ENCODE measurements around the gene BCAR1.
"Not testable (repeated sequence)": the region's sequence is repeated elsewhere in the genome, so short reads cannot be mapped to it uniquely, and the experiment has no call there.

BCAR1 gene

DNA sequence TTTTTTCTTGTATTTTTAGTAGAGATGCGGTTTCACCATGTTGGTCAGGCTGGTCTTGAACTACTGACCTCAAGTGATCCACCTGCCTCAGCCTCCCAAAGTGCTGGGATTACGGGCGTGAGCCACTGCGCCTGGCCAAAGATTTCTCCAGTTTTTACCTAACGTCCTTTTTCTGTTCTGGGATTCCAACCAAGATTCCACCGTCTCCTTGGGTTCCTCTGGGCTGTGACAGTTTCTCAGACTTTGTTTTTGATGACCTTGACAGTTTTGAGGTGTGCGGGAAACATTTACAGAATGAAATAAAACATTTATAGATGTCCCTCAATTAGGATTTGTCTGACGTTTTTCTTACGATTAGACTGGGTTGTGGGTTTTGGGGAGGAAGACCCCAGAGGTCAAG is 17.9 kb upstream of the BCAR1 start:
- DNase-seq, result not testable (repeated sequence)

- DNase-seq, result no peak
Measured at GRCh38 chr16:75267631-75268264, 16.3 kb upstream of the BCAR1 start.

- DNase-seq, result no peak
Measured at GRCh38 chr16:75266738-75267630, 15.6 kb upstream of the BCAR1 start.

GRCh38 chr16:75265911-75266701 is 14.7 kb upstream of the BCAR1 start:
- DNase-seq, result peak; percentile 15

- no peak for DNase-seq
Measured at GRCh38 chr16:75264999-75265910, 13.8 kb upstream of the BCAR1 start.

GRCh38 chr16:75264457-75264998 is 13.1 kb upstream of the BCAR1 start:
- no peak for DNase-seq

DNA sequence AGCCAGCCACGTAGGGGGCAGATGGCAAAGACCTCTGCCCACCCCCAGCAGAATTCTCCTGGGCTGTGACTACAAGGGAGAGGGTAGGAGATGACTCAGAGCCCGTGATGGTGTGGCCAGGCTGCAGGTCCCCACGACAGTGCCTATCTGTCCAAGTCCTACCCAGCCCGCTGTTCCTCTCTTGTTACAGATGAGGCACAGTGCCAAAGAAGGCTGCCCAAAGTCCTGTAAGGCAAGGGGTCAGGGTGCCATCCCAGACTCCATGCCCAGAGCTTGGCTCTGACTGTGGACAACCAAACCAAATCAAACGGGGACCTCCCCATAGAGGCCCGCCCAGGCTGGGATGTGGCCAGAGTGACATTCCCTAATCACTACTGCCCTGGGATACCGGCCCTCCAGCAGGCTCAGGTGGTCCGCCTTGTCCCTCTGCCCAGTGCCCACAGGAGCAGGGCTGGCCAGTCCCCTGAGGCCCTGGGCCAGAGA is 12.6 kb upstream of the BCAR1 start:
- DNase-seq, result no peak

GRCh38 chr16:75263291-75263962 is 12.0 kb upstream of the BCAR1 start:
- no peak for DNase-seq

GRCh38 chr16:75262800-75263127 is 11.3 kb upstream of the BCAR1 start:
- DNase-seq, result no peak

GRCh38 chr16:75262104-75262799 is 10.8 kb upstream of the BCAR1 start:
- DNase-seq, result no peak

GRCh38 chr16:75261590-75262078 is 10.2 kb upstream of the BCAR1 start:
- no peak for DNase-seq

GRCh38 chr16:75260851-75261589 is 9.6 kb upstream of the BCAR1 start:
- no peak for DNase-seq

DNA sequence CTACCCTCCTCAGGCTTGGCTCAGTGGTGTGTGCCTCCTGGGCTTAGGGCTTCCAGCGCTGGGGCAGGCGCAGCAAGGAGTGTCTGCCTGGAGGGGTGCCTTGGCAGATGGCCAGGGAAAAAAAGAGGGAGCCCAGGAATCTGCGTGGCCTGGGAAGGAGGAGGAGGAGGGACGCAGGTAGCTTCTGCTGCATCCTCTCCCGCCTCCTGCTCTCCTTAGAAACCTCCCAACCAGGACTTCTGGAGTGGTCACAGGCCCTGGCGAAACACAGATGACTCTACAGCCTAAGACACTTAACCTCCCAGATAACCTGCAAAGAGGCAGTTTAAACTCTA is 7.3 kb upstream of the BCAR1 start:
- no peak for DNase-seq

DNA sequence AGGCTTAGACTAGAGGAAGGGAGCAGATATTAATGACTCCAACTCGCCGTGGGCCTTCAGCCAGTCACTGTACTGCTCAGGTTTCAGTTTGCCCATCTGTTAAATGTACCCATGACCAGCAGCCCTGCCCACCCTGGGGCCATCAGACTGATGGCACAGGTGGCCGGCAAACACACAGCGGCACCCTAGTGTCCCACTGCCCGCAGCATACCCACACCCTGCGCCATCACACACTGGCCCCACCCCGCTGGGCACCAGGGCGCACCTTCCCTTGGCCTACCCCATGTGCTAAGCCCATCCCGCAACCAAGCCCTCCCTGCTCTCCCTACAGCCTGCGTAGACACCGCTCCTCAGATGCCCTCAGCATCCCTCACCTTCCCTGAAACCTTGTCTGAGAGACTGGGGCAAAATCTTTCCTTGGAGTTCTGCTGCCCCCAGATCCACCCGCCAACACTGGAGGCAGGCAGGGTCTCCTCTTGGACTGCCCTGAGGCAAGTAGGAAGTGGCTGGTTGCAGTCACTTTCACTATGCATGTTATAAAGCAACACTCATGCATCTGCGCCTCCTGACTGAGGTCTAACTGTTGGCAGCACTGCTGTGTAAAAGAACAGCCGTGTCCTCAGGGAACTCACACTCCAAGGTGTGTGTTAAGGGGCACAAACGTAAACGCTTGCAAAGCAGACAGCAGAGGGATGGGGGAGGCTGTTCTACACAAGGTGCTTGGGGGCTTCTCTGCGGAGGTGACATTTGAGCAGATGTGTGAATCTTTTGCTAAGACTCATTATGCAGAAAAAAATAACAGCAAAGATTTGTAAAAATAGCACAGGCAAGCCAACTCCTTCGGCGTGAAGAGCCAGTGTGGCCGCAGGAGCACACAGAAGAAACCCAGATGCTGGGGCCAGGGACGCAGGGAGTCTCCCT is 6.7 kb upstream of the BCAR1 start:
- no peak for DNase-seq

DNA sequence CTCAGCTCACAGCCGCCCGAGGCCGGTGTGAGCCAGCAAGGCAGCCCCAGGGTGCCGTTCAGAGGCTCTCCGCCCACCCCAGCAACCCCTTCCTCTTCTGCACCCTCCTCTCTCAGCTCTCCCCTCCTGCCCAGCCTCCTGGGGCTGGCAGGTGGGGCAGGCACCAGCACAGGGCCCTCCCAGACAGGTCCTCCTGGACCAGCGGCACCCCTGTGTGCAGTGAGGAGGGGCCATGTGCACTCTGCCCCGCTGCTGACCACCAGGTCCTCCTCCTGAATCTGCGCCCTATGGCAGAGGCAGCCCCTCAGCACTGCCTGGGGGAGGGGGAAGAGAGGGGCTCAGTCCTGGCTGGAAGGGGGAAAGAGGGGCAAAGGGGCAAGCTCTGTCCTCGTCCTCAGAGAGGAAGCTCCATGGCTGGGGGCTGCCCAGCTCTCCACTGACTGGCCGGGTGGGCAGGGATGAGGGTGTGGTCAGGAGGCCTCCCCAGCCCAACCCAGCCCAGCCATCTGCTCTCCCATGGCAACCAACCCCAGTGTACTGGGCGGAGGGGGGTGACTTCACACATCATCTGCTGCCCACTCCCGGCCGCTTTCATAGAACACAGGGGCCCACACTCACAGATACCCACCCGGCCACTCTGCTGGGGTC is 5.4 kb upstream of the BCAR1 start:
- DNase-seq, result no peak

DNA sequence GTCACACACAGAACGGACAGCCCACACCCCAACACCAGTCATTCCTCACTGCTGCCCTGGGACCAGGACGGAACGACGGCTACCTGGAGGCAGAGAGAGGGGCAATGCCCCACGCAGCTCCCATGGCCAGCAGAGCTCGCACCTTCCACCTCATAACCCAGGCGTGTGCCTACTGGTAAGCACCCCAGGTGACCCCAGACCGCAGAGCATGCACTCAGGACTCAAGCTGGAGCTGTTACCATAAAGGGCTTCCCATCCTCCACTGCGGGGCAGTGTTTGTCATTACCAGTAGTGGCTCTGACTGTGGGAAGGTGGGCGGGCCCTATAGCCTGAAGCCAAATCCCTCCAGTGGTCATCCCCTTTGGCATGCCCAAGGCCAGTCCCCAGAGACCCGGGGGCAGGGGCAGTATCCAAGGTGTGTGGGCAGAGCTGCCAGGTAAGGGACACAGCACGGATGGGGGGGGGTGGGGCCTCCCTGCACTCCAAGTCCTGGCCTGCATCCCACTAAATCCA is 4.7 kb upstream of the BCAR1 start:
- DNase-seq, result no peak

- no peak for DNase-seq
Measured at GRCh38 chr16:75254359-75254837, 3.0 kb upstream of the BCAR1 start.

Data from stimulated activated CD4-positive, alpha-beta T cell treated with anti-CD3 and anti-CD28 coated beads, Interleukin-4, amount 100 ng/mL, for 1 hour (primary cell).